H9 (cell line): ENCODE results near the gene PPP2R3A. TPM values are rescaled to one million over a fixed set of nuclear protein-coding genes. Genes with fewer than 3 reads are reported as not detected.

Experiments
- DNase-seq: peaks from one replicate; pipeline ENCODE4 v3.0.0-alpha.2; 2017
- H2AFZ ChIP-seq: one replicate; pipeline ENCODE4 v1.6.1; 2013; ENCODE audit warnings: mild to moderate bottlenecking, low read length, control low read depth, moderate library complexity
- H2AK5ac ChIP-seq: 2 replicates; pipeline ENCODE4 v1.6.1; 2013; ENCODE audit warnings: low read length, control low read depth, mixed read lengths; ENCODE audit not compliant: insufficient read length
- H2BK120ac ChIP-seq: one replicate; pipeline ENCODE4 v1.6.1; 2013; ENCODE audit warnings: low read depth, mild to moderate bottlenecking, low read length, control low read depth, inconsistent platforms; ENCODE audit not compliant: poor library complexity, severe bottlenecking
- H2BK12ac ChIP-seq: 2 replicates; pipeline ENCODE4 v1.6.1; 2013; ENCODE audit warnings: low read length, control low read depth, mixed read lengths, low read depth; ENCODE audit not compliant: insufficient read length
- H2BK15ac ChIP-seq: 2 replicates; pipeline ENCODE4 v1.6.1; 2013; ENCODE audit warnings: low read depth, low read length, control low read depth
- H2BK20ac ChIP-seq: one replicate; pipeline ENCODE4 v1.6.1; 2013; ENCODE audit warnings: low read depth, mild to moderate bottlenecking, low read length, control low read depth, inconsistent platforms; ENCODE audit not compliant: poor library complexity, severe bottlenecking
- H2BK5ac ChIP-seq: 2 replicates; pipeline ENCODE4 v1.6.1; 2013; ENCODE audit warnings: low read length, control low read depth, mixed read lengths; ENCODE audit not compliant: insufficient read length
- H3K14ac ChIP-seq: 2 replicates; pipeline ENCODE4 v1.6.1; 2013; ENCODE audit warnings: low read length, control low read depth; ENCODE audit not compliant: insufficient read depth
- H3K18ac ChIP-seq: 2 replicates; pipeline ENCODE4 v1.6.1; 2013; ENCODE audit warnings: low read depth, mild to moderate bottlenecking, mixed read lengths, low read length, control low read depth; ENCODE audit not compliant: insufficient read length
- H3K23ac ChIP-seq: 2 replicates; pipeline ENCODE4 v1.6.1; 2013; ENCODE audit warnings: low read length, control low read depth, mixed read lengths, low read depth; ENCODE audit not compliant: insufficient read length
- H3K23me2 ChIP-seq: 2 replicates; pipeline ENCODE4 v1.6.1; 2013; ENCODE audit warnings: low read depth, mild to moderate bottlenecking, mixed read lengths, low read length, control low read depth; ENCODE audit not compliant: insufficient read length, poor library complexity, severe bottlenecking
- H3K27ac ChIP-seq: 2 replicates; pipeline ENCODE4 v1.5.1; 2013; ENCODE audit warnings: low read length, control low read depth, mixed read lengths, low read depth; ENCODE audit not compliant: insufficient read length
- H3K27me3 ChIP-seq: 2 replicates; pipeline ENCODE4 v1.6.1; 2013; ENCODE audit warnings: low read length, control low read depth, inconsistent platforms; ENCODE audit not compliant: insufficient read depth
- H3K4ac ChIP-seq: 2 replicates; pipeline ENCODE4 v1.6.1; 2013; ENCODE audit warnings: low read depth, mild to moderate bottlenecking, control low read depth, inconsistent platforms, low read length, moderate library complexity
- H3K4me1 ChIP-seq: 2 replicates; pipeline ENCODE4 v1.6.1; 2013; ENCODE audit warnings: low read length, control low read depth, inconsistent platforms; ENCODE audit not compliant: insufficient read depth
- H3K4me2 ChIP-seq: 2 replicates; pipeline ENCODE4 v1.6.1; 2013; ENCODE audit warnings: low read length, control low read depth, mixed read lengths; ENCODE audit not compliant: insufficient read length, insufficient read depth
- H3K56ac ChIP-seq: 2 replicates; pipeline ENCODE4 v1.6.1; 2013; ENCODE audit warnings: low read depth, mild to moderate bottlenecking, mixed read lengths, low read length, control low read depth; ENCODE audit not compliant: insufficient read length
- H3K79me1 ChIP-seq: 2 replicates; pipeline ENCODE4 v1.6.1; 2013; ENCODE audit warnings: low read depth, mild to moderate bottlenecking, moderate library complexity, low read length, control low read depth, inconsistent platforms; ENCODE audit not compliant: insufficient read depth, poor library complexity, severe bottlenecking
- H3K79me2 ChIP-seq: 2 replicates; pipeline ENCODE4 v1.6.1; 2013; ENCODE audit warnings: low read length, control low read depth, inconsistent platforms; ENCODE audit not compliant: insufficient read depth
- H3K9ac ChIP-seq: 2 replicates; pipeline ENCODE4 v1.6.1; 2013; ENCODE audit warnings: low read length, control low read depth, mixed read lengths; ENCODE audit not compliant: insufficient read length; ENCODE audit errors: extremely low read depth
- H3K9me3 ChIP-seq: one replicate; pipeline ENCODE4 v1.6.1; 2013; ENCODE audit warnings: low read depth, low read length, inconsistent platforms; ENCODE audit not compliant: control insufficient read depth
- H3T11ph ChIP-seq: one replicate; pipeline ENCODE4 v1.6.1; 2013; ENCODE audit warnings: mild to moderate bottlenecking, low read length, control low read depth, inconsistent platforms
- H4K20me1 ChIP-seq: one replicate; pipeline ENCODE4 v1.6.1; 2013; ENCODE audit not compliant: control insufficient read depth, insufficient read length, insufficient read depth
- H4K5ac ChIP-seq: 2 replicates; pipeline ENCODE4 v1.6.1; 2013; ENCODE audit warnings: low read depth, mild to moderate bottlenecking, mixed read lengths, low read length, control low read depth; ENCODE audit not compliant: insufficient read length
- H4K8ac ChIP-seq: replicated peaks from 2 replicates; pipeline ENCODE4 v1.6.1; 2013; ENCODE audit warnings: low read length, control low read depth, mixed read lengths, low read depth; ENCODE audit not compliant: insufficient read length
- H4K91ac ChIP-seq: 2 replicates; pipeline ENCODE4 v1.6.1; 2013; ENCODE audit warnings: low read depth, mild to moderate bottlenecking, moderate library complexity, mixed read lengths, low read length, control low read depth; ENCODE audit not compliant: insufficient read length
- H3K27ac Mint-ChIP-seq, 3 experiments: 2 replicates in 2 of 3; 3 replicates in 1 of 3; pipeline ENCODE4 v1.8.0; 2020 to 2021; ENCODE audit warnings: mixed read lengths in 3 of 3, mild to moderate bottlenecking in 1 of 3, moderate library complexity in 1 of 3
- H3K27me3 Mint-ChIP-seq: 2 replicates; pipeline ENCODE4 v1.8.0; 2021; ENCODE audit warnings: low read depth, mild to moderate bottlenecking, moderate library complexity, mixed read lengths
- H3K36me3 Mint-ChIP-seq, 3 experiments: 2 replicates in 2 of 3; 3 replicates in 1 of 3; pipeline ENCODE4 v1.8.0; 2020 to 2021; ENCODE audit warnings: low read depth in 3 of 3, mixed read lengths in 3 of 3; ENCODE audit not compliant: insufficient read depth in 1 of 3
- H3K4me1 Mint-ChIP-seq, 2 experiments: 2 replicates each; pipeline ENCODE4 v1.8.0; 2020; ENCODE audit warnings: mixed read lengths in 2 of 2
- H3K4me3 Mint-ChIP-seq, 2 experiments: 2 replicates in 1 of 2; 3 replicates in 1 of 2; pipeline ENCODE4 v1.8.0; 2020 to 2021; ENCODE audit warnings: mild to moderate bottlenecking in 2 of 2, mixed read lengths in 2 of 2, moderate library complexity in 1 of 2
- H3K9me3 Mint-ChIP-seq, 2 experiments: 2 replicates in 1 of 2; 3 replicates in 1 of 2; pipeline ENCODE4 v1.8.0; 2020; ENCODE audit warnings: mild to moderate bottlenecking in 2 of 2, mixed read lengths in 2 of 2, moderate library complexity in 1 of 2
- WGBS: extraction: QIAGEN DNeasy Blood & Tissue Kit; methylation state at CpG from one replicate; pipeline ENCODE4 v1.1.7; 2013; ENCODE audit warnings: missing lambda C conversion rate, low lambda C conversion rate, mixed read lengths; ENCODE audit not compliant: insufficient read length; ENCODE audit errors: extremely low coverage; 5-methylcytosine and 5-hydroxymethylcytosine counted together
- total RNA-seq: library from RNA; stranded (reverse); gene quantifications from 2 replicates; pipeline ENCODE4 v1.2.1, GENCODE V29; 2021
- TF ChIP-seq, protein P1 (sequence below): fragments of 200-600 bp; sonication (generic); conservative IDR thresholded peaks from 3 replicates; pipeline ENCODE4 v1.8.0; 2021; ENCODE audit warnings: antibody characterized with exemption, mild to moderate bottlenecking

The PPP2R3A gene
- total RNA-seq, 1 experiment from 2014 or later: 12.4 TPM

DNA sequence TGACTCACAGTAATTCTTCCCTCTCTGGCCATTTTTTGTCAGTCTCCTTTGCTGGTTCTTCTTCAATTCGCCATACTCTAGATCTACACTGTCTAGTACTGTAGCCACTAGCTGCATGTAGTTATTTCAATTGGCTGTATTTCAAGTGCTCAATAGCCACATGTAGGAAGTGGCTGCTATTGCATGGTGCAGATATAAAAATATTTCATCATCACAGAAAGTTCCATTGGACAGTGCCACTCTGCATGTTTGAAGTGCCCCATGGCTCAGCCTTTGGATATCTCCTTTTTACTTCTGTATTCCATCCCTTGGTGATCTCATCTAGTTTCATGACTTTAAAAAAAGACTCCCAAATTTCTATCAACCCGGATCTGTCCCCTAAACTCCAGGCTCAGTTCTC lies 22.1 kb downstream of the PPP2R3A start:
- DNase-seq: no peak
- Histone ChIP-seq H3K23me2 (no peaks in the 10 kb centered on the region), H3T11ph (no peak overlapping the region), H3K4me1 (no peaks in the 10 kb centered on the region; the same call in 1 of the 2 replicates), H3K18ac (no peak overlapping the region), H3K4ac (no peak overlapping the region), H4K91ac (no peak overlapping the region), H2BK15ac (no peak overlapping the region), H4K20me1 (no peaks in the 10 kb centered on the region), H3K4me2 (no peak overlapping the region), H3K23ac (no peak overlapping the region), H3K56ac (no peak overlapping the region), H3K79me1 (no peaks in the 10 kb centered on the region), H2AK5ac (no peak overlapping the region), H2BK20ac (no peak overlapping the region), H3K9me3 (no peaks in the 10 kb centered on the region), H2AFZ (no peak overlapping the region), H3K27ac (no peak overlapping the region), H4K8ac (no peak overlapping the region), H3K27me3 (no peaks in the 10 kb centered on the region), H3K9ac (no peak overlapping the region), H2BK12ac (no peak overlapping the region), H4K5ac (no peak overlapping the region), H3K79me2 (no peaks in the 10 kb centered on the region), H2BK5ac (no peak overlapping the region), H2BK120ac (no peak overlapping the region), H3K14ac (no peak overlapping the region)
- H3K27ac Mint-ChIP-seq: no peak overlapping the region
- WGBS: no CpG with 5 or more reads among the region's 2 CpGs
- peaks cover 2% of the 10 kb centered on the region in 2 experiments; a peak in 1 of 4 replicates for H3K4me1 Mint-ChIP-seq
- no peak overlapping the region for H3K4me3 Mint-ChIP-seq
- TF ChIP-seq, protein P1, sequence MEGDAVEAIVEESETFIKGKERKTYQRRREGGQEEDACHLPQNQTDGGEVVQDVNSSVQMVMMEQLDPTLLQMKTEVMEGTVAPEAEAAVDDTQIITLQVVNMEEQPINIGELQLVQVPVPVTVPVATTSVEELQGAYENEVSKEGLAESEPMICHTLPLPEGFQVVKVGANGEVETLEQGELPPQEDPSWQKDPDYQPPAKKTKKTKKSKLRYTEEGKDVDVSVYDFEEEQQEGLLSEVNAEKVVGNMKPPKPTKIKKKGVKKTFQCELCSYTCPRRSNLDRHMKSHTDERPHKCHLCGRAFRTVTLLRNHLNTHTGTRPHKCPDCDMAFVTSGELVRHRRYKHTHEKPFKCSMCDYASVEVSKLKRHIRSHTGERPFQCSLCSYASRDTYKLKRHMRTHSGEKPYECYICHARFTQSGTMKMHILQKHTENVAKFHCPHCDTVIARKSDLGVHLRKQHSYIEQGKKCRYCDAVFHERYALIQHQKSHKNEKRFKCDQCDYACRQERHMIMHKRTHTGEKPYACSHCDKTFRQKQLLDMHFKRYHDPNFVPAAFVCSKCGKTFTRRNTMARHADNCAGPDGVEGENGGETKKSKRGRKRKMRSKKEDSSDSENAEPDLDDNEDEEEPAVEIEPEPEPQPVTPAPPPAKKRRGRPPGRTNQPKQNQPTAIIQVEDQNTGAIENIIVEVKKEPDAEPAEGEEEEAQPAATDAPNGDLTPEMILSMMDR: no peak
- no peaks in the 10 kb centered on the region for H3K27me3 Mint-ChIP-seq
- no peaks in the 10 kb centered on the region for H3K36me3 Mint-ChIP-seq
- no peaks in the 10 kb centered on the region; a peak in 1 of 5 replicates for H3K9me3 Mint-ChIP-seq
